Activated T-helper 2 cell treated with anti-CD3 and anti-CD28 coated beads, Interferon-gamma antibody, Interleukin-2, Interleukin-4, amounts not matched to agents 10 μg/mL and 5 μg/mL and 100 μg/mL, durations not matched to agents 14 hours and 24 hours and 36 hours (primary cell): Measurements from ENCODE around the gene MUC21. TPM values are rescaled to one million over a fixed set of nuclear protein-coding genes. Genes with fewer than 3 reads are reported as not detected.
"Not testable (repeated sequence)": the region's sequence is repeated elsewhere in the genome, so short reads cannot be mapped to it uniquely, and the experiment has no call there.

Experiments
- DNase-seq: peaks from one replicate; pipeline ENCODE4 v3.0.0; 2021; ENCODE audit warnings: low spot score
- H3K27ac Mint-ChIP-seq: one replicate; pipeline ENCODE4 v1.8.0; 2021; ENCODE audit warnings: mixed read lengths
- H3K27me3 Mint-ChIP-seq: one replicate; pipeline ENCODE4 v1.8.0; 2021; ENCODE audit warnings: low read depth, mixed read lengths
- H3K36me3 Mint-ChIP-seq: one replicate; pipeline ENCODE4 v1.8.0; 2021; ENCODE audit warnings: low read depth, mixed read lengths
- H3K4me1 Mint-ChIP-seq: one replicate; pipeline ENCODE4 v1.8.0; 2021; ENCODE audit warnings: low read depth, mixed read lengths
- H3K4me3 Mint-ChIP-seq: one replicate; pipeline ENCODE4 v1.8.0; 2021; ENCODE audit warnings: low read depth, mild to moderate bottlenecking, moderate library complexity, mixed read lengths
- H3K9me3 Mint-ChIP-seq: one replicate; pipeline ENCODE4 v1.8.0; 2021; ENCODE audit warnings: mixed read lengths
- intact Hi-C: fragments of 100-400 bp; cut with micrococcal nuclease; formaldehyde crosslinking; loops from one replicate; pipeline ENCODE4 v1.15.1; 2023
- total RNA-seq: library from RNA; stranded (reverse); gene quantifications from 2 replicates; pipeline ENCODE4 v1.2.3, GENCODE V29; 2022

MUC21 gene
- total RNA-seq, 1 donor from 2014 or later = not detected

DNA sequence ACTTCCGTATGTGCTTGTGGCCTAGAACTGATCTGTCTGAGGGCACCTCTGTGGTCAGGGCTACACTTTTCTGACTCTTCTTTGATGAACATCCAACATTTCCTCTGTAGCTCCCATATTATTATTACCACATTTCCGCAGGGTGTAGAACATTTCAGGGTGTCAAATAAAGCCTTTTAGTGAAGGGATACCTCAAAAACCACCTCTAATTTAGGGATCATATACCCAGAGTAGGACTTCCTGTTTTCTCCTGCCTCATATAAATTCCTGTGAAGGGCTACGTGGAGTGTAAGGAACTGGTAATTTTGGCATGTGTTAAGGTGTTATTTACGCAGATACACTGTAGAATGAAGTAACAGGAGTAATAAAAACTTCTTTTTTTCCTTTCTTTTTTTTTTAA is 21.3 kb downstream of the MUC21 start:
- Mint-ChIP-seq H3K27me3 (peaks cover 7% of the 10 kb centered on the region), H3K9me3 (no peaks in the 10 kb centered on the region), H3K36me3 (no peaks in the 10 kb centered on the region), H3K4me3 (no peak overlapping the region), H3K27ac (no peak overlapping the region), H3K4me1 (peaks cover 5% of the 10 kb centered on the region)
- intact Hi-C loops = no loop called here
- no peak for DNase-seq

GRCh38 chr6:31005249-31006020 is 21.9 kb downstream of the MUC21 start:
- H3K4me3 Mint-ChIP-seq = no peak overlapping the region
- intact Hi-C loops = no loop called here
- H3K4me1 Mint-ChIP-seq = peaks cover 5% of the 10 kb centered on the region
- no peak for DNase-seq
- H3K9me3 Mint-ChIP-seq = no peaks in the 10 kb centered on the region
- H3K27ac Mint-ChIP-seq = no peak overlapping the region
- no peaks in the 10 kb centered on the region for H3K36me3 Mint-ChIP-seq
- peaks cover 7% of the 10 kb centered on the region for H3K27me3 Mint-ChIP-seq

DNA sequence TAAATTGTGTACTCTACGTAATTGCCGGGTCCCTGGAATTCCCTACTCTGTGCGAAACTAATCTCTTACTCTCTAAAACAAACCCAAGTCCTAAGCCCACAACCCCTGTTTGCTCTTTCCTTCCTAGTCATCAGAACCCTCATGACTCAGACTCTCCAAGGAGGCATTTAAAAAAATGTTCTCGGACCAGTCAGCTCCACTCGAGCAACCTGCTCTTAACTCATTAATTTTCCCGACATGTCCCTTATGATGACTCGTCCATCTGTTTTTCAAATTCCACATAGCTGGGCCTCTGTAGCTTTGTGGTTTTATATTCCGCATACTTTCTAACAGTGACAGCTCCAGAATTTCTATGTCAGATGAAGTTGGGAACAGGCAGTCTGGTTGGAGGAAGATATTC is 24.2 kb downstream of the MUC21 start:
- no peak for DNase-seq
- no peak overlapping the region for H3K4me3 Mint-ChIP-seq
- peaks cover 7% of the 10 kb centered on the region for H3K27me3 Mint-ChIP-seq
- H3K27ac Mint-ChIP-seq = no peak overlapping the region
- H3K9me3 Mint-ChIP-seq = no peaks in the 10 kb centered on the region
- intact Hi-C loops = no loop called here
- no peaks in the 10 kb centered on the region for H3K36me3 Mint-ChIP-seq
- H3K4me1 Mint-ChIP-seq = peaks cover 4% of the 10 kb centered on the region

DNA sequence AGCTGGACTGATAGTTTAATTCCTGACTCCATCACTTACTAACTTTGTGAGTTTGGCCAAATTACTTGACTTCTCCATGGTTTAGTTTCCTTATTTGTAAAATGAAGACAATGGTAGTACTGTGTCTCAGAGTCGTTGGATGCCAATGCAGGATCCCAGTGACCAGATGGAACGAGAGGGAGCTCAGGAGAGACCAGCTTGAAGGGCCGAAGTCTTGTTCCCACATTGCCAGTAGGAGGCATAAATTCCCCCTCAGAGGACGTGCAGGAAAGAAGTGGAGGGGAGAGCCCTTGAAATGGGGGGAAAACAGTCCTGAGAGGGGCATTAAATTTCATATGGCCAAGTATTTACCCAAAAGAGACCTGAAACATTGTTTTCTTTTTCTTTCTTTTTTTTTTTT is 24.6 kb downstream of the MUC21 start:
- Mint-ChIP-seq H3K27me3 (peaks cover 7% of the 10 kb centered on the region), H3K36me3 (no peaks in the 10 kb centered on the region), H3K4me3 (no peak overlapping the region), H3K4me1 (peaks cover 2% of the 10 kb centered on the region), H3K9me3 (no peaks in the 10 kb centered on the region), H3K27ac (no peak overlapping the region)
- intact Hi-C loops = no loop called here
- DNase-seq = no peak

DNA sequence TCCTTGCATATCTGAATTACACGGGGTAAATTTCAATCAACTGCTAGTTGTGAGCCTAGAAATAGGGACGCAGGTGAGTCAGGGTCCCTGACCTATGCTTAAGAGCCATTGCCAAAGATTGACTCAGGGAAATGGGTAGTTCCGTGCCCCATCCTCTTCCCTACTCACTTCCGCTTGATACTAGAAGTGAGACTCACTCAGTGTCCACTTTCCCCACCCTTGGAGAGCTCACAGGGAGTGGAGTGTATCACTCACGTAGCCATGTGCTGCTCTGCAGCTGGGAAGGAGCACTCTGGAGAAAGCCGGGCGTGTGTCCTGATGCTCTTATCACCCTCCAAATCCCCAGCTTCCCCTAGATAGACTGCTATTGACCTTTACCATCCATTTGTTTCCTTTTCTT is 26.2 kb downstream of the MUC21 start:
- no peaks in the 10 kb centered on the region for H3K9me3 Mint-ChIP-seq
- H3K27me3 Mint-ChIP-seq = peaks cover 11% of the 10 kb centered on the region
- DNase-seq = no peak
- H3K4me1 Mint-ChIP-seq = peaks cover 2% of the 10 kb centered on the region
- H3K36me3 Mint-ChIP-seq = no peaks in the 10 kb centered on the region
- H3K4me3 Mint-ChIP-seq = no peak overlapping the region
- no peak overlapping the region for H3K27ac Mint-ChIP-seq
- intact Hi-C loops = no loop called here

DNA sequence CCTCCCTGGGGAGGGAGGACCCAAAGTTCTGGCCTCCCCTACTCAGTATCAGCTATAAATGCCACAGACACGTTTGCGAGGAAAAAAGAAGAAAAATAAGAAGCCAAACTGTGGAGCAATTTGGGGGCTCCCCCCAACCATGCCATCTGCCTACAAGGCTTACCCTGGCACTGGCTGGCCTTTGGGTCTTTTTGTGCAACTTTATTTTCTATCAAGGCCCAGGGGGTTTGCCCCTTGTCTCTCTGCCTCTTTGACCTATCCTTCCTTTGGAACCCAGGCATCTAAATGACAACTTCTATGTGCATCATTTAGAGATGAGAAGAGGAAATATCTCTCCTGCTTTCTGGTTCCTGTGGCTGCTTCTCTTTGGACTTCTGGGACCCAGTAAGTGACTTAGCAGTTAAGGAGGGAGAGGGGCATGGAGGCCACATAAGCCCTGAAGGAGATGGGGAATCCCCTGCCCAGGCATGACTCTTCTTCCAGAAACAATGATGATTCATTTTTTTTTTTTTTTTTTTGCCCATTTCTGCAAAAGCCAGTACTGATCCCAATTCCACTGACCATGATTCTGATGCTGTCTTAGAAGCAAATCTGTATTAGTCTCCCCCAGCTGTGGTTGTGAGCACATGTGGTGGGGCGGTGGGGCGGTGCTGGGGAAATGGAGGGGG is 27.0 kb downstream of the MUC21 start, which contains the start of gene MUC22:
Gene MUC22, plus strand, starts transcription at position 82 of the 668 bp plus-strand sequence. Its CDS starts 233 bp downstream, at position 315.
- H3K4me1 Mint-ChIP-seq = peaks cover 2% of the 10 kb centered on the region
- no peak for DNase-seq
- no peaks in the 10 kb centered on the region for H3K9me3 Mint-ChIP-seq
- no peaks in the 10 kb centered on the region for H3K36me3 Mint-ChIP-seq
- peaks cover 11% of the 10 kb centered on the region for H3K27me3 Mint-ChIP-seq
- H3K27ac Mint-ChIP-seq = no peak within 1 kb of the TSS
- intact Hi-C loops = no loop called here
- no peak within 1 kb of the TSS for H3K4me3 Mint-ChIP-seq

- Mint-ChIP-seq H3K27me3 (peaks cover 9% of the 10 kb centered on the region), H3K9me3 (no peaks in the 10 kb centered on the region), H3K27ac (no peak overlapping the region), H3K36me3 (no peaks in the 10 kb centered on the region), H3K4me1 (peaks cover 2% of the 10 kb centered on the region), H3K4me3 (no peak overlapping the region)
- DNase-seq = no peak
- intact Hi-C loops = no loop called here
Measured at GRCh38 chr6:31011153-31011552, 27.6 kb downstream of the MUC21 start.

GRCh38 chr6:31016659-31017299 is 33.3 kb downstream of the MUC21 start:
- Mint-ChIP-seq H3K27me3 (peaks cover 10% of the 10 kb centered on the region), H3K4me1 (no peaks in the 10 kb centered on the region), H3K9me3 (no peaks in the 10 kb centered on the region), H3K36me3 (no peaks in the 10 kb centered on the region), H3K27ac (no peak overlapping the region), H3K4me3 (no peak overlapping the region)
- DNase-seq = no peak
- intact Hi-C loops = no loop called here

DNA sequence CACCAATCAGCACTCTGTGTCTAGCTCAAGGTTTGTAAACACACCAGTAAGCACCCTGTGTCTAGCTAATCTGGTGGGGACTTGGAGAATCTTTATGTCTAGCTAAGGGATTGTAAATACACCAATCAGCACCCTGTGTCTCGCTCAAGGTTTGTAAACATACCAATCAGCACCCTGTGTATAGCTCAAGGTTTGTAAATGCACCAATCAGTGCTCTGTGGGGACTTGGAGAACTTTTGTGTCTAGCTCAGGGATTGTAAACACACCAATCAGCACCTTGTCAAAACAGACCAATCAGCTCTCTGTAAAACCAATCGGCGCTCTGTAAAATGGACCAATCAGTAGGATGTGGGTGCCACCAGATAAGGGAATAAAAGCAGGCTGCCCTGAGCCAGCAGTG is 33.9 kb downstream of the MUC21 start:
- H3K27me3 Mint-ChIP-seq = peaks cover 12% of the 10 kb centered on the region
- H3K4me3 Mint-ChIP-seq, DNase-seq, H3K9me3 Mint-ChIP-seq, intact Hi-C loops, H3K27ac Mint-ChIP-seq, H3K4me1 Mint-ChIP-seq, H3K36me3 Mint-ChIP-seq: not testable (repeated sequence)

DNA sequence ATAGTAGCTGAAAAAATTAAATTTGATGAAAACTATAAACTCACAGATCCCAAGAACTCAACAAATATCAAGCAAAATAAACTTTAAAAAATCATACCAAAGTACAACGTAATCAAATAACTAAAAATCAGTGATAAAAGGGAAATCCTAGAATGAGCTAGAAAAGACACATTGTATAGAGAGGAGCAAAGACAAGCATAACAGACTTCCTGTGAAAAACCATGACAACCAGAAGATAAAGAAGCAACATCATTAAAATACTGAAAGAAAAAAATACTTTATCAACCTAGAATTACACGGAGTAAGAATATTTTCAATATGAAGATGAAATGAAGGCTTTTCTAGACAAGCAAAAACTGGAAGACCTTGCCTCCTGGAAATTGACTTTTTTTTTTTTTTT is 36.5 kb downstream of the MUC21 start:
- Mint-ChIP-seq H3K36me3 (no peaks in the 10 kb centered on the region), H3K27me3 (peaks cover 17% of the 10 kb centered on the region), H3K4me3 (no peak overlapping the region), H3K27ac (no peak overlapping the region), H3K4me1 (no peaks in the 10 kb centered on the region), H3K9me3 (no peaks in the 10 kb centered on the region)
- no peak for DNase-seq
- intact Hi-C loops = no loop called here

DNA sequence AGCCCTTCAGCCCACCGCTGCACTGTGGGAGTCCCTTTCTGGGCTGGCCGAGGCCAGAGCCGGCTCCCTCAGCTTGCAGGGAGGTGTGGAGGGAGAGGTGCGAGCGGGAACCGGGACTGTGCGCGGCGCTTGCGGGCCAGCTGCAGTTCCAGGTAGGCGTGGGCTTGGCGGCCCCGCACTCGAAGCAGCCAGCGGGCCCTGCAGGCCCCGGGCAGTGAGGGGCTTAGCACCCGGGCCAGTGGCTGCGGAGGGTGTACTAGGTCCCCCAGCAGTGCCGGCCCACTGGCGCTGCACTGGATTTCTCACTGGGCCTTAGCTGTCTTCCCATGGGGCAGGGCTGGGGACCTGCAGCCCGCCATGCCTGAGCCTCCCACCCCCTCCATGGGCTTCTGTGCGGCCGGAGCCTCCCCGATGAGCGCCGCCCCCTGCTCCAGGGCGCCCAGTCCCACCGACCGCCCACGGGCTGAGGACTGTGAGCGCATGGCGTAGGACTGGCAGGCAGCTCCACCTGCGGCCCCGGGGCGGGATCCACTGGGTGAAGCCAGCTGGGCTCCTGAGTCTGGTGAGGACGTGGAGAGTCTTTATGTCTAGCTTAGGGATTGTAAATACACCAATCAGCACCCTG is 37.2 kb downstream of the MUC21 start:
- H3K27ac Mint-ChIP-seq, H3K4me3 Mint-ChIP-seq, H3K36me3 Mint-ChIP-seq, DNase-seq, intact Hi-C loops, H3K9me3 Mint-ChIP-seq, H3K4me1 Mint-ChIP-seq: not testable (repeated sequence)
- peaks cover 17% of the 10 kb centered on the region for H3K27me3 Mint-ChIP-seq

GRCh38 chr6:31021705-31022531 is 38.4 kb downstream of the MUC21 start:
- H3K27ac Mint-ChIP-seq, H3K9me3 Mint-ChIP-seq, H3K36me3 Mint-ChIP-seq, intact Hi-C loops, H3K4me3 Mint-ChIP-seq, H3K4me1 Mint-ChIP-seq, DNase-seq: not testable (repeated sequence)
- peaks cover 17% of the 10 kb centered on the region for H3K27me3 Mint-ChIP-seq
